Sigmoid colon (tissue), 4 donors: ENCODE results near the gene PAX9.

Source experiments
- CTCF ChIP-seq, 4 experiments: fragments of 450-650 bp in 3 of 4; fragments of 200-600 bp in 1 of 4; IDR thresholded peaks; one replicate each; pipeline ENCODE4 v1.5.1; 2016 to 2019; ENCODE audit warnings: antibody characterized with exemption in 4 of 4, mild to moderate bottlenecking in 3 of 4, moderate library complexity in 2 of 4
- EP300 ChIP-seq, 4 donors: sonication (generic); formaldehyde crosslinking; IDR thresholded peaks; one replicate each; pipeline ENCODE4 v1.6.1; 2017; ENCODE audit warnings: antibody characterized with exemption in 4 of 4
- POLR2A ChIP-seq, 2 donors: fragments of 450-650 bp; IDR thresholded peaks; one replicate each; pipeline ENCODE4 v1.6.1; 2016; ENCODE audit warnings: antibody characterized with exemption in 2 of 2, mild to moderate bottlenecking in 2 of 2, moderate library complexity in 2 of 2
- POLR2AphosphoS5 ChIP-seq, 4 donors: sonication (generic); formaldehyde crosslinking; IDR thresholded peaks; one replicate each; pipeline ENCODE4 v1.6.1; 2017; ENCODE audit warnings: antibody characterized with exemption in 4 of 4

- no peak for TF ChIP-seq CTCF (IDR thresholded peaks at IDR 0.05)
- no peak for TF ChIP-seq POLR2A (IDR thresholded peaks at IDR 0.05)
- TF ChIP-seq POLR2AphosphoS5 (IDR thresholded peaks at IDR 0.05), result no peak
- no peak for TF ChIP-seq EP300 (IDR thresholded peaks at IDR 0.05)
Measured at GRCh38 chr14:36675581-36675980, 13.9 kb downstream of the PAX9 start.
